Chondrocyte (in vitro differentiated cells): ENCODE measurements around the gene IER3IP1. TPM values are rescaled to one million over a fixed set of nuclear protein-coding genes. Genes with fewer than 3 reads are reported as not detected.

ENCODE experiments used
- DNase-seq: peaks from one replicate; pipeline ENCODE4 v3.0.0; 2021; ENCODE audit warnings: mixed read lengths, low spot score
- H3K27ac Mint-ChIP-seq: one replicate; pipeline ENCODE4 v1.8.0; 2021; ENCODE audit warnings: mild to moderate bottlenecking, moderate library complexity, mixed read lengths; ENCODE audit not compliant: unreplicated experiment
- H3K27me3 Mint-ChIP-seq: 2 replicates; pipeline ENCODE4 v1.8.0; 2021; ENCODE audit warnings: low read depth, mixed read lengths
- H3K36me3 Mint-ChIP-seq: 2 replicates; pipeline ENCODE4 v1.8.0; 2021; ENCODE audit warnings: low read depth, mixed read lengths
- H3K4me1 Mint-ChIP-seq: 2 replicates; pipeline ENCODE4 v1.8.0; 2021; ENCODE audit warnings: low read depth, mild to moderate bottlenecking, mixed read lengths
- H3K4me3 Mint-ChIP-seq: one replicate; pipeline ENCODE4 v1.8.0; 2021; ENCODE audit warnings: mild to moderate bottlenecking, moderate library complexity, mixed read lengths; ENCODE audit not compliant: unreplicated experiment
- H3K9me3 Mint-ChIP-seq: 2 replicates; pipeline ENCODE4 v1.8.0; 2021; ENCODE audit warnings: low read depth, mixed read lengths
- CTCF ChIP-seq: fragments of 200-600 bp; sonication (generic); IDR thresholded peaks from 2 replicates; pipeline ENCODE4 v1.5.0; 2021; ENCODE audit warnings: antibody characterized with exemption, mild to moderate bottlenecking, moderate library complexity
- total RNA-seq: library from RNA; stranded (reverse); gene quantifications from 3 replicates; pipeline ENCODE4 v1.2.1, GENCODE V29; 2021

The IER3IP1 gene
- total RNA-seq, 1 donor from 2014 or later: 16.4 TPM

GRCh38 chr18:47174545-47175116 lies 1.5 kb downstream of the IER3IP1 start:
- Mint-ChIP-seq H3K36me3 (no peaks in the 10 kb centered on the region), H3K27me3 (no peaks in the 10 kb centered on the region), H3K9me3 (no peaks in the 10 kb centered on the region), H3K27ac (no peak overlapping the region), H3K4me1 (peaks cover 8% of the 10 kb centered on the region), H3K4me3 (no peak overlapping the region)
- DNase-seq: no peak
- no peak for TF ChIP-seq CTCF

DNA sequence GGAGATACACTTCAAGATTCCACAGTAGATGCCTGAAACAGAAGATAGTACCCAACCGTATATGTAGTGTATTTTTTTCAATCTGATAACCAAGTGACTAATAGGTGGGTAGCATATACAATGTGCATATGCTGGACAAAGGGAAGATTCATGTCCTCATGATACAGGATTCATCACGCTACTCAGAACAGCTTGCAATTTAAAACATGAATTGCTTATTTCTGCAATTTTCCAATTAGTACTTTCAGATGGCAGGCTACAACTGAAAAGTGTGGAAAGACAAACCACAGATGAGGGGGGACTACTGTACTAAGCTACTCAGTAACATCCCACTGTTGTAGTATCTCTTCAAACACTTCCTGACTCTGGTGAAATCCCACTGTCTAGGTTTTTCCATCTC lies 3.7 kb downstream of the IER3IP1 start:
- H3K4me3 Mint-ChIP-seq: no peak overlapping the region
- DNase-seq: no peak
- peaks cover 12% of the 10 kb centered on the region for H3K4me1 Mint-ChIP-seq
- TF ChIP-seq CTCF: no peak
- no peaks in the 10 kb centered on the region for H3K27me3 Mint-ChIP-seq
- no peaks in the 10 kb centered on the region for H3K9me3 Mint-ChIP-seq
- no peaks in the 10 kb centered on the region for H3K36me3 Mint-ChIP-seq
- no peak overlapping the region for H3K27ac Mint-ChIP-seq

DNA sequence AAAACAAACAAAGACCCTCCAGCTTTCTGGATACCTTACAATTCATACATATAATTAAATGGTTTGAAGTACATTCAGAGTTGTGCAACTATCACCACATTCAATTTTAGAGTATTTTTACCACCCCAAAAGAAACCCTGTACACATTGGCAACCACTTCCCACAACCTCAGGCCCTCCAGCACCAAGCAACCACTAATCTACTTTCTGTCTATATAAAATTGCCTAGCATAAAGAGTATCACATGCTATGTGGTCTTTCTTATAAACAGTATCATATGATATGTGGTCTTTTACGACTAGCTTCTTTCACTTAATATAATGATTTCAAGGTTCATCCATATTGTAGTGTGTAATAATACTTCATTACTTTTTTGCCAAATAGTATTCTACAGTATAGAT lies 7.3 kb downstream of the IER3IP1 start:
- Mint-ChIP-seq H3K27ac (no peak overlapping the region), H3K9me3 (no peaks in the 10 kb centered on the region), H3K4me1 (peaks cover 23% of the 10 kb centered on the region), H3K4me3 (no peak overlapping the region), H3K36me3 (no peaks in the 10 kb centered on the region), H3K27me3 (no peaks in the 10 kb centered on the region)
- no peak for TF ChIP-seq CTCF
- DNase-seq: no peak

- H3K27me3 Mint-ChIP-seq: no peaks in the 10 kb centered on the region
- no peak overlapping the region for H3K4me3 Mint-ChIP-seq
- peaks cover 25% of the 10 kb centered on the region for H3K4me1 Mint-ChIP-seq
- H3K9me3 Mint-ChIP-seq: no peaks in the 10 kb centered on the region
- no peak for DNase-seq
- TF ChIP-seq CTCF: no peak
- no peaks in the 10 kb centered on the region for H3K36me3 Mint-ChIP-seq
- no peak overlapping the region for H3K27ac Mint-ChIP-seq
Observed at GRCh38 chr18:47168509-47168908, 7.7 kb downstream of the IER3IP1 start.

DNA sequence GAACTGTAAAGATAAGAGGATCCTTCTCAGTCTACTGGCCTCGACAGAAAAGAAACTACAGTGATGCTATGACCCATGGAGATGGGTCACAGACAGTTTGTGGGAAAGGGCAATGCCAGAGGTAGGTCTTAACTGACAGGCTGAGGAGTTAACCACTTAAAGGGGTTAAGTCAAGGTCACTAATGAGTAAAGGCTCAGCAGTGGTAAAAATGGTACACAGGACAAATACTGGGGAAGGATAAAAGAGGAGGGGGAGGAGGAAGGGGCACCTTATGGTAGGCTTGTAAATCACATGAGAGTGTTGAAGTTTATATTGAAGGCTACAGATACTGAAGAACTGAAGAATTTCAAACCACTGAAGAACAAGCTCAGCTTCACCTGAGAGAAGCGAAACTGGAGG lies 9.9 kb downstream of the IER3IP1 start:
- TF ChIP-seq CTCF: no peak
- no peak overlapping the region for H3K4me3 Mint-ChIP-seq
- H3K27me3 Mint-ChIP-seq: no peaks in the 10 kb centered on the region
- H3K4me1 Mint-ChIP-seq: peaks cover 26% of the 10 kb centered on the region
- no peak overlapping the region for H3K27ac Mint-ChIP-seq
- no peak for DNase-seq
- H3K9me3 Mint-ChIP-seq: no peaks in the 10 kb centered on the region
- H3K36me3 Mint-ChIP-seq: no peaks in the 10 kb centered on the region
